ENCODE results near the gene GAK.

Gene GAK

DNA sequence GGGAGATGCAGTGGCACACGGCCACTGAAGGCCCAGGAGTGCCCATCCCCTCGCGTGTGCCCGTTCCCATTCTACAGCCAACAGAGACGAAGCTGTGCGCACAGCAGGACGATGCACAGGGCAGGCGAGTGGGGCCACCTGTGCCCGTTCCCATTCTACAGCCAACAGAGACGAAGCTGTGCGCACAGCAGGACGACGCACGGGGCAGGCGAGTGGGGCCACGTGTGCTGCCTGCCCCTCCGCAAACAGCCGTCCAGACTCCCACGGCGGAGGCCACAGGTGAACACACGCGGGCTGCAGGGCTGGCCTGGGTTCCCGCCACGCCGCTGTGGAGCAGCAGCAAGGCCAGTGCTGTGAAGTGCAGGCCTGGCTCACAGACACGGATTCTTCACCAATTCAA is 32.0 kb downstream of the GAK start:
- no peak for TF ChIP-seq SIN3A (IDR thresholded peaks at IDR 0.05; ENCODE audit: borderline replicate concordance, insufficient read depth, low read length)
- no peak for TF ChIP-seq FOXP2 (optimal IDR thresholded peaks at IDR 0.05; ENCODE audit: borderline replicate concordance, extremely low read depth, extremely low read length, insufficient read depth)
- TF ChIP-seq, protein P1, sequence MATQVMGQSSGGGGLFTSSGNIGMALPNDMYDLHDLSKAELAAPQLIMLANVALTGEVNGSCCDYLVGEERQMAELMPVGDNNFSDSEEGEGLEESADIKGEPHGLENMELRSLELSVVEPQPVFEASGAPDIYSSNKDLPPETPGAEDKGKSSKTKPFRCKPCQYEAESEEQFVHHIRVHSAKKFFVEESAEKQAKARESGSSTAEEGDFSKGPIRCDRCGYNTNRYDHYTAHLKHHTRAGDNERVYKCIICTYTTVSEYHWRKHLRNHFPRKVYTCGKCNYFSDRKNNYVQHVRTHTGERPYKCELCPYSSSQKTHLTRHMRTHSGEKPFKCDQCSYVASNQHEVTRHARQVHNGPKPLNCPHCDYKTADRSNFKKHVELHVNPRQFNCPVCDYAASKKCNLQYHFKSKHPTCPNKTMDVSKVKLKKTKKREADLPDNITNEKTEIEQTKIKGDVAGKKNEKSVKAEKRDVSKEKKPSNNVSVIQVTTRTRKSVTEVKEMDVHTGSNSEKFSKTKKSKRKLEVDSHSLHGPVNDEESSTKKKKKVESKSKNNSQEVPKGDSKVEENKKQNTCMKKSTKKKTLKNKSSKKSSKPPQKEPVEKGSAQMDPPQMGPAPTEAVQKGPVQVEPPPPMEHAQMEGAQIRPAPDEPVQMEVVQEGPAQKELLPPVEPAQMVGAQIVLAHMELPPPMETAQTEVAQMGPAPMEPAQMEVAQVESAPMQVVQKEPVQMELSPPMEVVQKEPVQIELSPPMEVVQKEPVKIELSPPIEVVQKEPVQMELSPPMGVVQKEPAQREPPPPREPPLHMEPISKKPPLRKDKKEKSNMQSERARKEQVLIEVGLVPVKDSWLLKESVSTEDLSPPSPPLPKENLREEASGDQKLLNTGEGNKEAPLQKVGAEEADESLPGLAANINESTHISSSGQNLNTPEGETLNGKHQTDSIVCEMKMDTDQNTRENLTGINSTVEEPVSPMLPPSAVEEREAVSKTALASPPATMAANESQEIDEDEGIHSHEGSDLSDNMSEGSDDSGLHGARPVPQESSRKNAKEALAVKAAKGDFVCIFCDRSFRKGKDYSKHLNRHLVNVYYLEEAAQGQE (IDR thresholded peaks at IDR 0.05; ENCODE audit: insufficient read depth in 1 of 2, low read depth in 2 of 2, low read length in 2 of 2) = no peak
- TF ChIP-seq TAF1 (IDR thresholded peaks at IDR 0.05; ENCODE audit: borderline replicate concordance, insufficient read depth, low read length) = no peak
- TF ChIP-seq POLR2AphosphoS5 (IDR thresholded peaks at IDR 0.05; ENCODE audit: low read depth, low read length) = no peak

DNA sequence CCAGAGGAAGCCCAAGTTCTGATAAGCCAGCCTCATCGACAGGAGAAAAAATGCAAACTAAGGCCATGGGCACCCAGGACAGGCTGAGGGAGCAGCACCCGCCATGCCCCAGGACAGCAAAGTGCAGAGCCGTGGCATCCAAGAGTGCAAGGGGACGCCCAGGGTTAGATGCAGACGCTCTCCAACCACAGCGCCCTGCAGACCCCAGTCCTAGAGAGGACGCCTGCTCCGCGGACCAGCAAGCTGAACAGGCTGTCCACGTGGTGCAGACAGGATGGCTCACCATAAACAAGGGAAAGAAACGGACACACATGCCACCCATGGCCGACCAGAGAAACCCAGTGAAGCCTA is 32.6 kb downstream of the GAK start:
- TF ChIP-seq POLR2AphosphoS5 (IDR thresholded peaks at IDR 0.05; ENCODE audit: low read depth, low read length) = no peak
- TF ChIP-seq FOXP2 (optimal IDR thresholded peaks at IDR 0.05; ENCODE audit: borderline replicate concordance, extremely low read depth, extremely low read length, insufficient read depth) = no peak
- TF ChIP-seq, protein P1 (IDR thresholded peaks at IDR 0.05; ENCODE audit: insufficient read depth in 1 of 2, low read depth in 2 of 2, low read length in 2 of 2) = no peak
- TF ChIP-seq SIN3A (IDR thresholded peaks at IDR 0.05; ENCODE audit: borderline replicate concordance, insufficient read depth, low read length) = no peak
- TF ChIP-seq TAF1 (IDR thresholded peaks at IDR 0.05; ENCODE audit: borderline replicate concordance, insufficient read depth, low read length) = no peak

DNA sequence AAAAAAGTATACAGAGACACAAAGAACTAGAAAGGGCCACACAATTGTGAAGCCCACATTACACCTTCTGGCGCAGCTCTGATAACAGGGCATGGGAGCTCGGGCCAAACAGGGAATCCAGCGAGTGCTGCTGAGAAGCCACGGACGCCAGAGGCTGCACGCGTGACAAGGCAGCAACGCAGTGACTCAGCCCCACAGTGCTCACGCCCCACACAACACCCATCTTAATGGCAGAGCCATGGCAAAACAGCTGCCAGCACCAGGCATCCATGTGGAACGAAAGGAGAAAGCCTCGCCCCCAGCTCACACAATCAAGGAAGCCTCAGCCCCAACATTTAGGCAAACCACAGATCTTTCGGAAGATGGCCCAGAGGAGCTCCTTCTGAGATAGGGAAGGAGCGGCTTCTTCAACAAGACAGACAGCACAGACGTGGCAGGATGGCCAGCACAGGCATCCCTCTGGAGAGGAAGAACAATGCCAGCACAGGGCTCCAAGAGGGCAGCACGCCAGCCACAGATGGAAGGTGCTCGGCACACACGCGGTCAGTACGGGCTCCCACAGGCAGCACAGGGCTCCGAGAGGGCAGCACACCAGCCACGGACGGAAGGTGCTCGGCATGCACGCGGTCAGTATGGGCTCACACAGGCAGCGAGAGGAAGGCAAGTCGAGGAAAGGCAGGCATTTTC is 33.1 kb downstream of the GAK start:
- TF ChIP-seq, protein P1 (IDR thresholded peaks at IDR 0.05; ENCODE audit: insufficient read depth in 1 of 2, low read depth in 2 of 2, low read length in 2 of 2) = no peak
- no peak for TF ChIP-seq TAF1 (IDR thresholded peaks at IDR 0.05; ENCODE audit: borderline replicate concordance, insufficient read depth, low read length)
- no peak for TF ChIP-seq SIN3A (IDR thresholded peaks at IDR 0.05; ENCODE audit: borderline replicate concordance, insufficient read depth, low read length)
- no peak for TF ChIP-seq POLR2AphosphoS5 (IDR thresholded peaks at IDR 0.05; ENCODE audit: low read depth, low read length)
- no peak for TF ChIP-seq FOXP2 (optimal IDR thresholded peaks at IDR 0.05; ENCODE audit: borderline replicate concordance, extremely low read depth, extremely low read length, insufficient read depth)

DNA sequence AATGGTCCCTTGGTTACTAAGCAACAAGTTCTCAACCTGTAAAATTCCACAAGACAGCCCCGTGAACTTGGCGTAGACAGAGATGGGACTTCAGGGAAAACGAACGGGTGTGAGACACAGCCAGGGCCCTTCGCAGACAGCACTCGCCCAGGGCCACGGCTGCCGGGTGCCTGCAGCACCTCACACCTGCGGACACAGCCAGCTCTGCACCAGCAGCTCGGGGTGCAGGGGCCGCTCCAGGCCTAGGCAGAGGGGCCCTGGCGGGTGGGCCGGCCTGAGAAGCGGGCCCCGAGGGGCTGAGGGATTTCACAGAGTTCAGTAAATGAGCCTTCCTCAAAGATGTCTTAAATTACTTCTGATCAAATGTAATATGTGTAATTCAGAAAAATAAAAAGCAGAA is 34.0 kb downstream of the GAK start:
- TF ChIP-seq, protein P1 (IDR thresholded peaks at IDR 0.05; ENCODE audit: insufficient read depth in 1 of 2, low read depth in 2 of 2, low read length in 2 of 2) = no peak
- TF ChIP-seq TAF1 (IDR thresholded peaks at IDR 0.05; ENCODE audit: borderline replicate concordance, insufficient read depth, low read length) (no peak), SIN3A (IDR thresholded peaks at IDR 0.05; ENCODE audit: borderline replicate concordance, insufficient read depth, low read length) (no peak), FOXP2 (optimal IDR thresholded peaks at IDR 0.05; ENCODE audit: borderline replicate concordance, extremely low read depth, extremely low read length, insufficient read depth) (no peak), POLR2AphosphoS5 (IDR thresholded peaks at IDR 0.05; ENCODE audit: low read depth, low read length) (no peak)
